Left kidney (tissue), 8 donors: ENCODE measurements around the gene USP17L27. TPM values are rescaled to one million over a fixed set of nuclear protein-coding genes. Genes with fewer than 3 reads are reported as not detected.
"Not testable (repeated sequence)": the region's sequence is repeated elsewhere in the genome, so short reads cannot be mapped to it uniquely, and the experiment has no call there.

Experiments used
- DNase-seq: peaks from one replicate; pipeline ENCODE4 v3.0.0-alpha.2; 2013
- long read RNA-seq, 8 donors: transcript quantifications; one replicate each; lab custom pipeline, GENCODE V29; 2026
- polyA plus RNA-seq: library from polyadenylated mRNA; unstranded; fragments of 120-200 nt; gene quantifications from one replicate; pipeline ENCODE4 v1.2.1, GENCODE V29; 2013; ENCODE audit not compliant: insufficient read length

Gene USP17L27, protein sequence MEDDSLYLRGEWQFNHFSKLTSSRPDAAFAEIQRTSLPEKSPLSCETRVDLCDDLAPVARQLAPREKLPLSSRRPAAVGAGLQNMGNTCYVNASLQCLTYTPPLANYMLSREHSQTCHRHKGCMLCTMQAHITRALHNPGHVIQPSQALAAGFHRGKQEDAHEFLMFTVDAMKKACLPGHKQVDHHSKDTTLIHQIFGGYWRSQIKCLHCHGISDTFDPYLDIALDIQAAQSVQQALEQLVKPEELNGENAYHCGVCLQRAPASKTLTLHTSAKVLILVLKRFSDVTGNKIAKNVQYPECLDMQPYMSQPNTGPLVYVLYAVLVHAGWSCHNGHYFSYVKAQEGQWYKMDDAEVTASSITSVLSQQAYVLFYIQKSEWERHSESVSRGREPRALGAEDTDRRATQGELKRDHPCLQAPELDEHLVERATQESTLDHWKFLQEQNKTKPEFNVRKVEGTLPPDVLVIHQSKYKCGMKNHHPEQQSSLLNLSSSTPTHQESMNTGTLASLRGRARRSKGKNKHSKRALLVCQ
- polyA plus RNA-seq, result not detected
- long read RNA-seq, donor 1, result 0 reads
- long read RNA-seq, donor 2, result 0 reads
- long read RNA-seq, donor 3, result 0 reads
- long read RNA-seq, donor 4, result 0 reads
- long read RNA-seq, donor 5, partial matches to known transcripts, result 0 of 1 reads
- long read RNA-seq, donor 5, other reads (novel, unspliced or antisense), result 0 of 1 reads
- long read RNA-seq, donor 6, result 0 reads
- long read RNA-seq, donor 7, result 0 reads
- long read RNA-seq, donor 8, result 0 reads

- not testable (repeated sequence) for DNase-seq
These were observed at the start of gene USP17L27 for GRCh38 chr4:9343848-9344247. USP17L27 (plus strand) TSS chr4:9344148; CDS start chr4:9344148, 0 bp downstream.

GRCh38 chr4:9324191-9324590 lies 19.8 kb upstream of the USP17L27 start:
- not testable (repeated sequence) for DNase-seq

DNA sequence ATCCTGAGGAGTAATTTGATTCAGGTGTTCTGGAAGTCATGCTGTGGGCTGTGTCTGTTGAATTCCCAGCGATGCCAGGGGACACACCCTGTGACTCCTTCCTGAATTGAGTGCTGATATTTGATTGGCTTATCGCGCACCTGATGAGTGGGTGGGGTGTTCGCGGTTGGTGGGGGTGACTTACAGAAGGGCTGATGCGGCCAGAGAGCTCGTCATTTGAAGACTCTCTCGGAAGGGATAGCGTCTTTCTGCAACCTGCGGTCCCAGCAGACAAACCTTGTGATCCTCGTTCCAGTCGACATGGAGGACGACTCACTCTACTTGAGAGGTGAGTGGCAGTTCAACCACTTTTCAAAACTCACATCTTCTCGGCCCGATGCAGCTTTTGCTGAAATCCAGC lies 19.1 kb upstream of the USP17L27 start, which contains the start of gene USP17L24:
Gene USP17L24 (plus strand): TSS at position 301 of the 400 bp plus-strand sequence. CDS start 0 bp downstream, at position 301.
- DNase-seq, result not testable (repeated sequence)

DNA sequence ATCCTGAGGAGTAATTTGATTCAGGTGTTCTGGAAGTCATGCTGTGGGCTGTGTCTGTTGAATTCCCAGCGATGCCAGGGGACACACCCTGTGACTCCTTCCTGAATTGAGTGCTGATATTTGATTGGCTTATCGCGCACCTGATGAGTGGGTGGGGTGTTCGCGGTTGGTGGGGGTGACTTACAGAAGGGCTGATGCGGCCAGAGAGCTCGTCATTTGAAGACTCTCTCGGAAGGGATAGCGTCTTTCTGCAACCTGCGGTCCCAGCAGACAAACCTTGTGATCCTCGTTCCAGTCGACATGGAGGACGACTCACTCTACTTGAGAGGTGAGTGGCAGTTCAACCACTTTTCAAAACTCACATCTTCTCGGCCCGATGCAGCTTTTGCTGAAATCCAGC lies 14.3 kb upstream of the USP17L27 start, which contains the start of gene USP17L25:
Gene USP17L25 (plus strand): TSS at position 301 of the 400 bp plus-strand sequence. CDS start 0 bp downstream, at position 301.
- DNase-seq, result not testable (repeated sequence)

GRCh38 chr4:9334358-9334757 lies 9.6 kb upstream of the USP17L27 start, which contains the start of gene USP17L26:
USP17L26 (plus strand) TSS chr4:9334658; CDS start chr4:9334658, 0 bp downstream.
- DNase-seq, result not testable (repeated sequence)

GRCh38 chr4:9339103-9339502 lies 4.8 kb upstream of the USP17L27 start, which contains the start of gene USP17L5:
USP17L5 (plus strand) TSS chr4:9339403; CDS start chr4:9339403, 0 bp downstream.
- not testable (repeated sequence) for DNase-seq

DNA sequence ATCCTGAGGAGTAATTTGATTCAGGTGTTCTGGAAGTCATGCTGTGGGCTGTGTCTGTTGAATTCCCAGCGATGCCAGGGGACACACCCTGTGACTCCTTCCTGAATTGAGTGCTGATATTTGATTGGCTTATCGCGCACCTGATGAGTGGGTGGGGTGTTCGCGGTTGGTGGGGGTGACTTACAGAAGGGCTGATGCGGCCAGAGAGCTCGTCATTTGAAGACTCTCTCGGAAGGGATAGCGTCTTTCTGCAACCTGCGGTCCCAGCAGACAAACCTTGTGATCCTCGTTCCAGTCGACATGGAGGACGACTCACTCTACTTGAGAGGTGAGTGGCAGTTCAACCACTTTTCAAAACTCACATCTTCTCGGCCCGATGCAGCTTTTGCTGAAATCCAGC lies 4.6 kb downstream of the USP17L27 start, which contains the start of gene USP17L28:
Gene USP17L28 (plus strand): TSS at position 301 of the 400 bp plus-strand sequence. CDS start 0 bp downstream, at position 301.
- not testable (repeated sequence) for DNase-seq

- not testable (repeated sequence) for DNase-seq
These were observed 6.9 kb downstream of the USP17L27 start for GRCh38 chr4:9350866-9351265.

GRCh38 chr4:9353338-9353737 lies 9.4 kb downstream of the USP17L27 start, which contains the start of gene USP17L29:
USP17L29 (plus strand) TSS chr4:9353638; CDS start chr4:9353638, 0 bp downstream.
- not testable (repeated sequence) for DNase-seq

DNA sequence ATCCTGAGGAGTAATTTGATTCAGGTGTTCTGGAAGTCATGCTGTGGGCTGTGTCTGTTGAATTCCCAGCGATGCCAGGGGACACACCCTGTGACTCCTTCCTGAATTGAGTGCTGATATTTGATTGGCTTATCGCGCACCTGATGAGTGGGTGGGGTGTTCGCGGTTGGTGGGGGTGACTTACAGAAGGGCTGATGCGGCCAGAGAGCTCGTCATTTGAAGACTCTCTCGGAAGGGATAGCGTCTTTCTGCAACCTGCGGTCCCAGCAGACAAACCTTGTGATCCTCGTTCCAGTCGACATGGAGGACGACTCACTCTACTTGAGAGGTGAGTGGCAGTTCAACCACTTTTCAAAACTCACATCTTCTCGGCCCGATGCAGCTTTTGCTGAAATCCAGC lies 18.9 kb downstream of the USP17L27 start, which contains the start of gene USP17L30:
Gene USP17L30 (plus strand): TSS at position 301 of the 400 bp plus-strand sequence. CDS start 0 bp downstream, at position 301.
- not testable (repeated sequence) for DNase-seq

DNA sequence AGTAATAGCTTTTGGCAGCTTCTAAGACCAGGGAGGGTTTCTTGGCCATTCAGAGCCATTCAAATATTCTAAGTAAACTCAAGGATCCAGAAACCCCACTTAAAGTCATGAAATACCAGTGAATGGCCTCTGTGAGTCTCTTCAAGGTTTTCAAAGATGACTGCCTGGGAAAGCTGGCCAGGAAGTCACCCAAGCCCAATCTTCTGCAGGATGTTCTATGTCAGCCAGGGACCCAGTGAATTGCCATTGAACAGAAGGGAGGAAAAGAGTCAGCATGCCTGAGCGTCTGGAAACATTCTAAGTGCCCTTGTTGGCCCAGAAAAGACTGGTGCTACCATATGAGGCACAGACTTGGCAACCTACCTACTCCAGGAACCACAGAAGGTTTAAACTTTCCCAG lies 35.9 kb downstream of the USP17L27 start:
- not testable (repeated sequence) for DNase-seq

- peak; percentile 3 for DNase-seq
These were observed 37.1 kb downstream of the USP17L27 start for GRCh38 chr4:9381012-9381534.

DNA sequence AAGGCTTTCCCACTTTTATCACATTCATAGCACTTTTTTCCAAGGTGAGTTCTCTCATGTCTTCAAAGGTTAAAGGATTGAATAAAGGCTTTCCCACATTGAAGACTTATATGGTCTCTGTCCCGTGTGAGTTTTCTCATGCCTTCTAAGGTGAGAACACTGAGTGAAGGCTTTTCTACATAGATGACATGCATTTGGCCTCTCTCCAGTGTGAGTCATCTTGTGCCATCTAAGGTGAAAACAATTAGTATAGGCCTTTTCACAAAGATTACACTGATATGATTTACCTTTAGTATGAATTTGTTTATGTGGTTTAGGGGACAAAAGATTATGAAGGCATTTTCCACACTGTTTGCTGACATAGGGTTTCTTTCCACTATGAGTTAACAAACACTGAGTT lies 40.2 kb downstream of the USP17L27 start:
- no peak for DNase-seq

- DNase-seq, result not testable (repeated sequence)
These were observed 45.1 kb downstream of the USP17L27 start for GRCh38 chr4:9389001-9389400.

Other genes with a start within 250 kb of the USP17L27 start
- 0.22 TPM for gene FAM90A26, start 173.7 kb upstream of the USP17L27 start, polyA plus RNA-seq
- gene USP17L10, start 133.5 kb upstream of the USP17L27 start, polyA plus RNA-seq, result not detected
- not detected for gene USP17L11, start 128.7 kb upstream of the USP17L27 start, polyA plus RNA-seq
- not detected for gene USP17L12, start 124.0 kb upstream of the USP17L27 start, polyA plus RNA-seq
- not detected for gene USP17L13, start 119.3 kb upstream of the USP17L27 start, polyA plus RNA-seq
- not detected for gene USP17L15, start 109.8 kb upstream of the USP17L27 start, polyA plus RNA-seq
- not detected for gene USP17L17, start 100.3 kb upstream of the USP17L27 start, polyA plus RNA-seq
- gene USP17L18, start 95.5 kb upstream of the USP17L27 start, polyA plus RNA-seq, result not detected
- not detected for gene USP17L19, start 90.8 kb upstream of the USP17L27 start, polyA plus RNA-seq
- not detected for gene USP17L20, start 86.0 kb upstream of the USP17L27 start, polyA plus RNA-seq
- not detected for gene USP17L21, start 81.3 kb upstream of the USP17L27 start, polyA plus RNA-seq
- not detected for gene USP17L22, start 76.5 kb upstream of the USP17L27 start, polyA plus RNA-seq
- gene USP17L24, start 19.0 kb upstream of the USP17L27 start, polyA plus RNA-seq, result not detected
- gene USP17L25, start 14.2 kb upstream of the USP17L27 start, polyA plus RNA-seq, result not detected
- not detected for gene USP17L26, start 9.5 kb upstream of the USP17L27 start, polyA plus RNA-seq
- not detected for gene USP17L5, start 4.7 kb upstream of the USP17L27 start, polyA plus RNA-seq
- gene USP17L28, start 4.7 kb downstream of the USP17L27 start, polyA plus RNA-seq, result not detected
- gene USP17L29, start 9.5 kb downstream of the USP17L27 start, polyA plus RNA-seq, result not detected
- gene USP17L30, start 19.0 kb downstream of the USP17L27 start, polyA plus RNA-seq, result not detected
- not detected for gene DEFB131A, start 100.3 kb downstream of the USP17L27 start, polyA plus RNA-seq